AG04450 (cell line): Measurements from ENCODE around the gene FCER1G. TPM values are rescaled to one million over a fixed set of nuclear protein-coding genes. Genes with fewer than 3 reads are reported as not detected.

ENCODE experiments used
- CTCF ChIA-PET: fragments of 300-600, 350-600 bp; formaldehyde crosslinking; extraction: SDS; loops from one replicate; lab custom pipeline; 2022; ENCODE audit warnings: antibody characterized with exemption, inconsistent platforms; lab: Charles Lee
- POLR2A ChIA-PET: fragments of 350-600 bp; formaldehyde crosslinking; extraction: SDS; loops from one replicate; lab custom pipeline; 2021; ENCODE audit warnings: antibody characterized with exemption, inconsistent platforms; lab: Yijun Ruan, JAX
- DNase-seq: peaks from one replicate; pipeline ENCODE4 v3.0.0-alpha.2; 2011; ENCODE audit warnings: low read depth, low spot score
- H3K27ac ChIP-seq: one replicate; pipeline ENCODE4 v1.5.1; 2012; ENCODE audit warnings: low read depth, low read length, control low read depth
- H3K27me3 ChIP-seq: one replicate; pipeline ENCODE4 v1.6.0; 2012; ENCODE audit warnings: low read length; ENCODE audit not compliant: control insufficient read depth, insufficient read depth
- H3K4me3 ChIP-seq: 2 replicates; pipeline ENCODE4 v1.5.1; 2011; ENCODE audit warnings: mild to moderate bottlenecking, low read depth, low read length, control low read depth
- H3K9me3 ChIP-seq: 2 replicates; pipeline ENCODE4 v1.5.1; 2012; ENCODE audit warnings: low read length; ENCODE audit not compliant: control insufficient read depth, insufficient read depth
- CTCF ChIP-seq: IDR thresholded peaks from 2 replicates; pipeline ENCODE4 v1.5.1; 2011; ENCODE audit warnings: low read depth, low read length, control low read depth, inconsistent platforms
- polyA plus RNA-seq: library from polyadenylated mRNA; depleted of rRNA; stranded (reverse); fragments of >200 nt; gene quantifications from 2 replicates; pipeline ENCODE4 v1.2.3, GENCODE V29; 2011

Gene FCER1G
- polyA plus RNA-seq, 1 experiment, result 0.66 TPM

DNA sequence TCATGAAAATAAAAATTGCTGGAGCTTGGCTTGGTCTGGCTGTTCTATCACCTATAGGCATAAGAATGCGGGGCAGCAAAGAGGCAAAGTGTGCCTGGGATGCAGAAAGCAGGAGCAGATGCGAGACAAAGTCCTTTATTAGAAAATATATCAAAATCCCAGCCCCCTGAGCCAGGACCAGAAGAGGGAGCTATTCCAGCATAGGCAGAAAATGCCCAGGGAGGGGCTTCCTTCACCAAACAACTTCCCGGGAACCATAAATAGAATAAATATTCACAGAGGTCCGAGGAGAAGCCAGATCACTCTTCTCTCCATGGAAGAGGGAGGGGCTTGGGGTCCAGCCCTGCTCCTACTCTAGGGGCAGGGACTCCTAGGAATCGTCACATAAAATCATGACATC, 43.9 kb upstream of the FCER1G start:
- no peak overlapping the region for H3K4me3 ChIP-seq
- no peak overlapping the region for H3K27ac ChIP-seq
- no peaks in the 10 kb centered on the region; the same call in 1 of the 2 replicates for H3K9me3 ChIP-seq
- CTCF ChIA-PET, result interaction anchor here (0.9 to 2.8 kb wide), 5 partner anchors 11 to 211 kb away, joined by 3 to 7 read pairs (median 5); no protein-coding TSS in a partner anchor
- no peak for DNase-seq
- POLR2A ChIA-PET, result no interaction called here
- H3K27me3 ChIP-seq, result no peaks in the 10 kb centered on the region
- peak; percentile 22; the same call in 1 of the 2 replicates for TF ChIP-seq CTCF

DNA sequence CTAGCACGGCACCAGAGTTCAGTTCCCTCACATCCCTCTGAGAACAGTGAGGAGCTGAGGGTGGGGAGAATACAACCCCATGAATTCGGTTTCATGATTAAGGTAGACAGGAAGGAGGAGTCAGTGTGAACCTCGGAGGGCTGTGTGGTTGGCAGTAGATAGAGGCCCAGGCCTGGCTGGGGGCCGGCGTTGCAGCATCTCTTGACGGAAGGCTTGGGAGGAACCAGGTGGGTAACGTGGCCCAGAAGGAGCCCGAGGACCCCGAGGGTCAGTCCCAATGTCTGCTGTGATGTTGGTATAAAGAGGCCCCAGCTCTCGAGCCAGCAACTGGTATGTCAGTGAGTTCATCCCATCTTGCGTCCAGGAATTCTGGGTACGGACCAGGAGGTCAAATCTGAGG, 43.4 kb upstream of the FCER1G start:
- TF ChIP-seq CTCF, result no peak
- Histone ChIP-seq H3K9me3 (no peaks in the 10 kb centered on the region; the same call in 1 of the 2 replicates), H3K4me3 (no peak overlapping the region), H3K27ac (no peak overlapping the region), H3K27me3 (no peaks in the 10 kb centered on the region)
- no peak for DNase-seq
- ChIA-PET POLR2A (no interaction called here), CTCF (interaction anchor here (1.1 to 2.8 kb wide), 3 partner anchors 10 to 210 kb away, joined by 4 to 7 read pairs (median 6); no protein-coding TSS in a partner anchor)

- ChIA-PET CTCF (no interaction called here), POLR2A (interaction anchor here (0.6 kb wide), 1 partner anchor 11 kb away, joined by 3 read pairs; no protein-coding TSS in a partner anchor)
Observed at GRCh38 chr1:161172349-161172748, 42.7 kb upstream of the FCER1G start.

GRCh38 chr1:161172776-161173376, 42.2 kb upstream of the FCER1G start:
- Histone ChIP-seq H3K27me3 (no peaks in the 10 kb centered on the region), H3K27ac (peak overlapping the region; percentile 87), H3K4me3 (no peak overlapping the region), H3K9me3 (no peaks in the 10 kb centered on the region)
- POLR2A ChIA-PET, result interaction anchor here (0.6 kb wide), 1 partner anchor 11 kb away, joined by 3 read pairs; no protein-coding TSS in a partner anchor
- no peak for TF ChIP-seq CTCF
- peak; percentile 81 for DNase-seq
- CTCF ChIA-PET, result no interaction called here

More at GRCh38 chr1:161172349-161172748, 42.7 kb upstream of the FCER1G start:
- DNase-seq, result no peak
- H3K27me3 ChIP-seq, result no peaks in the 10 kb centered on the region
- H3K4me3 ChIP-seq, result no peak overlapping the region
- TF ChIP-seq CTCF, result no peak
- peak overlapping the region; percentile 87 for H3K27ac ChIP-seq
- no peaks in the 10 kb centered on the region for H3K9me3 ChIP-seq

GRCh38 chr1:161173711-161174110, 41.4 kb upstream of the FCER1G start:
- DNase-seq, result no peak
- Histone ChIP-seq H3K9me3 (no peaks in the 10 kb centered on the region), H3K27ac (peak overlapping the region; percentile 87), H3K27me3 (no peaks in the 10 kb centered on the region), H3K4me3 (no peak overlapping the region)
- no peak for TF ChIP-seq CTCF
- CTCF ChIA-PET, result interaction anchor here (0.7 kb wide), 1 partner anchor 18 kb away, joined by 3 read pairs; no protein-coding TSS in a partner anchor
- POLR2A ChIA-PET, result interaction anchor here (0.6 kb wide), 1 partner anchor 30 kb away, joined by 4 read pairs; no protein-coding TSS in a partner anchor
